ENCODE results near the gene FBXL17. TPM values are rescaled to one million over a fixed set of nuclear protein-coding genes. Genes with fewer than 3 reads are reported as not detected.

The FBXL17 gene
- total and polyA plus RNA-seq, 9 of the 15 experiments (the other 6 are each of a cell fraction or from before 2014, with no cell fraction given) = 0.32 to 5.4 (median 1.8) TPM

DNA sequence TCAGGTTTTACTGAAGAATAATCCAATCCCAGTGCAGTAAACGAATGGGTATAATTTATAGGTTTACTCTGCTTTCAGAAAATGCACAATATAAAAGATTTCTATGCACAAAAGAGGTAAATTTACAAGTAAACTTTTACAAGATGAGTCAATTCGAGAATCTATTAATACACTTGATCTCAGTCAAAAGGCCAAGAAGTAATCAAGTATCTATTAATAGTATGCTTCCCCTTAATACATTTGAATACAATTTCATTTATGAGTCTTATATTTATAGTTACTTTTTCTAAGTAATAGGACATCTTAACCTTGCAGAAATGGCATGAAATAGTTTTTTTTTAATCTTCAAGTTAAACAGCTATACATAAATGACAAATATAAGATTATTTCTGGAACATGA lies 355.9 kb downstream of the FBXL17 start (continued):
- TF ChIP-seq, protein P1, sequence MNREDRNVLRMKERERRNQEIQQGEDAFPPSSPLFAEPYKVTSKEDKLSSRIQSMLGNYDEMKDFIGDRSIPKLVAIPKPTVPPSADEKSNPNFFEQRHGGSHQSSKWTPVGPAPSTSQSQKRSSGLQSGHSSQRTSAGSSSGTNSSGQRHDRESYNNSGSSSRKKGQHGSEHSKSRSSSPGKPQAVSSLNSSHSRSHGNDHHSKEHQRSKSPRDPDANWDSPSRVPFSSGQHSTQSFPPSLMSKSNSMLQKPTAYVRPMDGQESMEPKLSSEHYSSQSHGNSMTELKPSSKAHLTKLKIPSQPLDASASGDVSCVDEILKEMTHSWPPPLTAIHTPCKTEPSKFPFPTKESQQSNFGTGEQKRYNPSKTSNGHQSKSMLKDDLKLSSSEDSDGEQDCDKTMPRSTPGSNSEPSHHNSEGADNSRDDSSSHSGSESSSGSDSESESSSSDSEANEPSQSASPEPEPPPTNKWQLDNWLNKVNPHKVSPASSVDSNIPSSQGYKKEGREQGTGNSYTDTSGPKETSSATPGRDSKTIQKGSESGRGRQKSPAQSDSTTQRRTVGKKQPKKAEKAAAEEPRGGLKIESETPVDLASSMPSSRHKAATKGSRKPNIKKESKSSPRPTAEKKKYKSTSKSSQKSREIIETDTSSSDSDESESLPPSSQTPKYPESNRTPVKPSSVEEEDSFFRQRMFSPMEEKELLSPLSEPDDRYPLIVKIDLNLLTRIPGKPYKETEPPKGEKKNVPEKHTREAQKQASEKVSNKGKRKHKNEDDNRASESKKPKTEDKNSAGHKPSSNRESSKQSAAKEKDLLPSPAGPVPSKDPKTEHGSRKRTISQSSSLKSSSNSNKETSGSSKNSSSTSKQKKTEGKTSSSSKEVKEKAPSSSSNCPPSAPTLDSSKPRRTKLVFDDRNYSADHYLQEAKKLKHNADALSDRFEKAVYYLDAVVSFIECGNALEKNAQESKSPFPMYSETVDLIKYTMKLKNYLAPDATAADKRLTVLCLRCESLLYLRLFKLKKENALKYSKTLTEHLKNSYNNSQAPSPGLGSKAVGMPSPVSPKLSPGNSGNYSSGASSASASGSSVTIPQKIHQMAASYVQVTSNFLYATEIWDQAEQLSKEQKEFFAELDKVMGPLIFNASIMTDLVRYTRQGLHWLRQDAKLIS (CRISPR knock-in tag; IDR thresholded peaks at IDR 0.05) = no peak
- TF ChIP-seq ETV5 (CRISPR knock-in tag; IDR thresholded peaks at IDR 0.05; ENCODE audit: low read depth) = no peak
- TF ChIP-seq, protein P2, sequence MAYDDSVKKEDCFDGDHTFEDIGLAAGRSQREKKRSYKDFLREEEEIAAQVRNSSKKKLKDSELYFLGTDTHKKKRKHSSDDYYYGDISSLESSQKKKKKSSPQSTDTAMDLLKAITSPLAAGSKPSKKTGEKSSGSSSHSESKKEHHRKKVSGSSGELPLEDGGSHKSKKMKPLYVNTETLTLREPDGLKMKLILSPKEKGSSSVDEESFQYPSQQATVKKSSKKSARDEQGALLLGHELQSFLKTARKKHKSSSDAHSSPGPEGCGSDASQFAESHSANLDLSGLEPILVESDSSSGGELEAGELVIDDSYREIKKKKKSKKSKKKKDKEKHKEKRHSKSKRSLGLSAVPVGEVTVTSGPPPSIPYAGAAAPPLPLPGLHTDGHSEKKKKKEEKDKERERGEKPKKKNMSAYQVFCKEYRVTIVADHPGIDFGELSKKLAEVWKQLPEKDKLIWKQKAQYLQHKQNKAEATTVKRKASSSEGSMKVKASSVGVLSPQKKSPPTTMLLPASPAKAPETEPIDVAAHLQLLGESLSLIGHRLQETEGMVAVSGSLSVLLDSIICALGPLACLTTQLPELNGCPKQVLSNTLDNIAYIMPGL (CRISPR knock-in tag; IDR thresholded peaks at IDR 0.05) = no peak
- TF ChIP-seq MYBL2 (IDR thresholded peaks at IDR 0.05; ENCODE audit: low read depth) = no peak
- no peak for TF ChIP-seq MYBL2 (CRISPR knock-in tag; IDR thresholded peaks at IDR 0.05; ENCODE audit: borderline replicate concordance)

DNA sequence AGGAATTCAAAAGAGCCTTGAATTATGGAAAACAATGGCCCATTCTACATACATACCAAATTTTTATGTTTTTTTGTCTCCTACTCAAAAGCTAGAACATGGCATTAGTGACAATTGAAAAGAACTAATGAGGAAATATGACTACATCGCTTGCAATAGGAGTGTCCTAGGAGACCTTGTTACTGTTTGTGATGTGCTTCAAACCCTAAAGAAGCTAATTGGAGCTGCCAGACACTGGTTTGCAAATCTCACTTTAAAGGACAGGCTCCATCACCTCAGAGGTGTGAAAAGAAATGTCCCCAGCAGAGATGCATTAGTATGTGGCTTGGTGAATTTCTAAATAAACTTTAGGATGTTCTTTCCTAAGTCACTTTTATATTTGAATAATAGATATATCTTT lies 356.9 kb downstream of the FBXL17 start:
- H3K79me2 ChIP-seq (ENCODE audit: control insufficient read depth, insufficient read depth, low read length) = no peaks in the 10 kb centered on the region
- no peak overlapping the region for H3K9ac ChIP-seq (ENCODE audit: insufficient read depth in 1 of 2, low read depth in 2 of 2, low read length in 2 of 2)
- H3K9me3 ChIP-seq (replicated peaks; ENCODE audit: control insufficient read depth, insufficient read depth, low read depth, low read length) = no peaks in the 10 kb centered on the region
- no peak for DNase-seq (ENCODE audit: extremely low read depth in 1 of 4, low spot score in 3 of 4)
- POLR2A ChIA-PET = no interaction called here
- H3K4me3 ChIP-seq = no peak overlapping the region
- H3K27me3 ChIP-seq (ENCODE audit: control insufficient read depth in 2 of 2, insufficient read depth in 2 of 2, low read length in 2 of 2) = no peaks in the 10 kb centered on the region
- in situ Hi-C loops (cut with MboI) = no loop called here
- no peak for ATAC-seq
- no peaks in the 10 kb centered on the region for H4K20me1 ChIP-seq (replicated peaks; ENCODE audit: control insufficient read depth, insufficient read depth, low read length)
- no peaks in the 10 kb centered on the region for H3K4me1 ChIP-seq (replicated peaks in 1 of 2; ENCODE audit: control insufficient read depth in 2 of 2, insufficient read depth in 2 of 2, low read length in 2 of 2)
- WGBS (ENCODE audit: insufficient coverage, low coverage, missing lambda C conversion rate) = 0% methylated on average over 1 of the region's 1 CpG
- H3K4me2 ChIP-seq (ENCODE audit: insufficient read depth, low read length) = no peak overlapping the region
- no peak overlapping the region for H2AFZ ChIP-seq (ENCODE audit: low read depth, low read length)
- H3K27ac ChIP-seq (ENCODE audit: extremely low read depth, low read depth, low read length) = no peak overlapping the region
- H3K9me1 ChIP-seq (ENCODE audit: control insufficient read depth, insufficient read depth, low read length) = no peaks in the 10 kb centered on the region
- no TSS peak for BruUV-seq (replicated peaks)
- no peak for FAIRE-seq
- no peaks in the 10 kb centered on the region for H3K36me3 ChIP-seq (ENCODE audit: control insufficient read depth, insufficient read depth, low read length)
- intact Hi-C loops (cut with micrococcal nuclease) = no loop called here
- CTCF ChIA-PET (ENCODE audit: low intra/inter-chr PET ratio) = no interaction called here
- TF ChIP-seq NR3C1 (CRISPR knock-in tag; IDR thresholded peaks at IDR 0.05) (no peak), RBM14 (IDR thresholded peaks at IDR 0.05; ENCODE audit: borderline replicate concordance, insufficient read depth, low read depth, low read length) (no peak), PCBP2 (IDR thresholded peaks at IDR 0.05; ENCODE audit: low read depth, low read length, poor library complexity, severe bottlenecking) (no peak)

All from K562 (cell line).